Natural killer cell (primary cell): ENCODE results near the gene CEACAM19. TPM values are rescaled to one million over a fixed set of nuclear protein-coding genes. Genes with fewer than 3 reads are reported as not detected.

Source experiments
- ATAC-seq, 3 donors: fragments of 150-1000 bp in 2 of 3; fragments of 200-7000 bp in 1 of 3; cut with Tn5 transposase; 1 replicate in 1 of 3; 2 replicates in 2 of 3; pipeline ENCODE4 v1.10.0; 2021; ENCODE audit warnings: mild to moderate bottlenecking in 2 of 3, moderate library complexity in 2 of 3
- DNase-seq, 2 donors: peaks; one replicate each; pipeline versions ENCODE4 v3.0.0 to v3.0.0-alpha.2; 2013 to 2021; ENCODE audit warnings: mixed read lengths in 1 of 2
- H3K27ac ChIP-seq: one replicate; pipeline ENCODE4 v1.5.1; 2013; ENCODE audit warnings: mild to moderate bottlenecking, low read length
- H3K27me3 ChIP-seq: one replicate; pipeline ENCODE4 v1.6.1; 2013; ENCODE audit warnings: low read length; ENCODE audit not compliant: control insufficient read depth, insufficient read depth
- H3K36me3 ChIP-seq: one replicate; pipeline ENCODE4 v1.6.1; 2013; ENCODE audit warnings: low read length; ENCODE audit not compliant: control insufficient read depth, insufficient read depth
- H3K4me1 ChIP-seq: one replicate; pipeline ENCODE4 v1.6.1; 2013; ENCODE audit warnings: low read length; ENCODE audit not compliant: control insufficient read depth, insufficient read depth
- H3K4me3 ChIP-seq: one replicate; pipeline ENCODE4 v1.5.1; 2013; ENCODE audit warnings: low read length
- H3K9me3 ChIP-seq: one replicate; pipeline ENCODE4 v1.6.1; 2013; ENCODE audit warnings: low read length; ENCODE audit not compliant: control insufficient read depth, insufficient read depth
- H3K27ac Mint-ChIP-seq, 2 donors: one replicate each; pipeline ENCODE4 v1.8.0; 2022; ENCODE audit warnings: mild to moderate bottlenecking in 2 of 2, mixed read lengths in 2 of 2, moderate library complexity in 1 of 2
- H3K27me3 Mint-ChIP-seq, 2 donors: one replicate each; pipeline ENCODE4 v1.8.0; 2022; ENCODE audit warnings: low read depth in 2 of 2, mixed read lengths in 2 of 2
- H3K36me3 Mint-ChIP-seq: one replicate; pipeline ENCODE4 v1.8.0; 2022; ENCODE audit warnings: mixed read lengths
- H3K4me1 Mint-ChIP-seq, 2 donors: one replicate each; pipeline ENCODE4 v1.8.0; 2022; ENCODE audit warnings: mixed read lengths in 2 of 2
- H3K4me3 Mint-ChIP-seq: one replicate; pipeline ENCODE4 v1.8.0; 2022; ENCODE audit warnings: mild to moderate bottlenecking, moderate library complexity, mixed read lengths
- H3K9me3 Mint-ChIP-seq, 2 donors: one replicate each; pipeline ENCODE4 v1.8.0; 2022; ENCODE audit warnings: mixed read lengths in 2 of 2
- CTCF ChIP-seq: fragments of 200-600 bp; IDR thresholded peaks from one replicate; pipeline ENCODE4 v1.8.0; 2022; ENCODE audit warnings: antibody characterized with exemption
- WGBS: methylation state at CpG from one replicate; pipeline ENCODE4 v1.1.7; 2013; ENCODE audit warnings: missing lambda C conversion rate; ENCODE audit not compliant: insufficient coverage; 5-methylcytosine and 5-hydroxymethylcytosine counted together
- intact Hi-C: fragments of 100-400 bp; cut with micrococcal nuclease; formaldehyde crosslinking; loops from one replicate; pipeline ENCODE4 v1.14.2; 2022
- total RNA-seq, 4 donors: library from RNA; stranded (reverse); fragments of 120-200 nt in 1 of 4; gene quantifications; one replicate each; pipeline versions ENCODE4 v1.2.3 to v1.2.4, GENCODE V29; 2013 to 2022

Gene CEACAM19
- total RNA-seq, 3 donors from 2014 or later (not counting 1 experiment from before 2014, with no cell fraction given): 2.6 to 4.1 (median 2.7) TPM

GRCh38 chr19:44680536-44680935 lies 9.3 kb downstream of the CEACAM19 start:
- H3K27me3 Mint-ChIP-seq: peaks cover 3 to 6% of the 10 kb centered on the region in 2 donors
- no peak for TF ChIP-seq CTCF
- H3K36me3 Mint-ChIP-seq: no peaks in the 10 kb centered on the region
- H3K27ac Mint-ChIP-seq: no peak overlapping the region
- H3K27me3 ChIP-seq: no peaks in the 10 kb centered on the region
- no peaks in the 10 kb centered on the region for H3K9me3 ChIP-seq
- intact Hi-C loops: no loop called here
- peaks cover 0 to 5% of the 10 kb centered on the region in 2 donors for H3K4me1 Mint-ChIP-seq
- H3K27ac ChIP-seq: no peak overlapping the region
- H3K4me1 ChIP-seq: peaks cover 4% of the 10 kb centered on the region
- DNase-seq (no peak), ATAC-seq (no peak)
- no peaks in the 10 kb centered on the region for H3K36me3 ChIP-seq
- no peaks in the 10 kb centered on the region for H3K9me3 Mint-ChIP-seq
- no peak overlapping the region for H3K4me3 ChIP-seq
- no peak overlapping the region for H3K4me3 Mint-ChIP-seq

GRCh38 chr19:44681992-44682790 lies 10.9 kb downstream of the CEACAM19 start:
- no peaks in the 10 kb centered on the region for H3K36me3 Mint-ChIP-seq
- intact Hi-C loops: no loop called here
- TF ChIP-seq CTCF: no peak
- H3K9me3 Mint-ChIP-seq: no peaks in the 10 kb centered on the region
- DNase-seq: no peak
- no peak for ATAC-seq
- WGBS: 87% methylated on average over 11 of the region's 15 CpGs
- H3K27ac Mint-ChIP-seq: no peak overlapping the region
- H3K4me3 Mint-ChIP-seq: no peak overlapping the region
- Histone ChIP-seq H3K4me1 (peaks cover 4% of the 10 kb centered on the region), H3K27me3 (no peaks in the 10 kb centered on the region), H3K27ac (no peak overlapping the region), H3K36me3 (no peaks in the 10 kb centered on the region), H3K4me3 (no peak overlapping the region), H3K9me3 (no peaks in the 10 kb centered on the region)
- peaks cover 0 to 5% of the 10 kb centered on the region in 2 donors for H3K4me1 Mint-ChIP-seq
- peaks cover 3 to 6% of the 10 kb centered on the region in 2 donors for H3K27me3 Mint-ChIP-seq

- Histone ChIP-seq H3K4me3 (no peak overlapping the region), H3K4me1 (peaks cover 4% of the 10 kb centered on the region), H3K27ac (no peak overlapping the region), H3K36me3 (no peaks in the 10 kb centered on the region), H3K27me3 (no peaks in the 10 kb centered on the region), H3K9me3 (no peaks in the 10 kb centered on the region)
- Mint-ChIP-seq H3K4me1 (peaks cover 0 to 5% of the 10 kb centered on the region in 2 donors), H3K27me3 (peaks cover 3 to 6% of the 10 kb centered on the region in 2 donors), H3K9me3 (no peaks in the 10 kb centered on the region), H3K4me3 (no peak overlapping the region), H3K36me3 (no peaks in the 10 kb centered on the region), H3K27ac (no peak overlapping the region)
- no peak for DNase-seq
- no peak for TF ChIP-seq CTCF
- intact Hi-C loops: no loop called here
- no peak for ATAC-seq
- 74% methylated on average over 2 of the region's 2 CpGs for WGBS
Observed at GRCh38 chr19:44682807-44683206, 11.5 kb downstream of the CEACAM19 start.
